HG03095 (cell line): ENCODE measurements around the gene KPRP.

ENCODE experiments used
- ATAC-seq: cut with Tn5 transposase; IDR thresholded peaks from one replicate; pipeline ENCODE4 v1.9.1; 2021; ENCODE audit warnings: moderate library complexity; ENCODE audit not compliant: unreplicated experiment

Gene KPRP, protein sequence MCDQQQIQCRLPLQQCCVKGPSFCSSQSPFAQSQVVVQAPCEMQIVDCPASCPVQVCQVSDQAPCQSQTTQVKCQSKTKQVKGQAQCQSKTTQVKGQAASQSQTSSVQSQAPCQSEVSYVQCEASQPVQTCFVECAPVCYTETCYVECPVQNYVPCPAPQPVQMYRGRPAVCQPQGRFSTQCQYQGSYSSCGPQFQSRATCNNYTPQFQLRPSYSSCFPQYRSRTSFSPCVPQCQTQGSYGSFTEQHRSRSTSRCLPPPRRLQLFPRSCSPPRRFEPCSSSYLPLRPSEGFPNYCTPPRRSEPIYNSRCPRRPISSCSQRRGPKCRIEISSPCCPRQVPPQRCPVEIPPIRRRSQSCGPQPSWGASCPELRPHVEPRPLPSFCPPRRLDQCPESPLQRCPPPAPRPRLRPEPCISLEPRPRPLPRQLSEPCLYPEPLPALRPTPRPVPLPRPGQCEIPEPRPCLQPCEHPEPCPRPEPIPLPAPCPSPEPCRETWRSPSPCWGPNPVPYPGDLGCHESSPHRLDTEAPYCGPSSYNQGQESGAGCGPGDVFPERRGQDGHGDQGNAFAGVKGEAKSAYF

DNA sequence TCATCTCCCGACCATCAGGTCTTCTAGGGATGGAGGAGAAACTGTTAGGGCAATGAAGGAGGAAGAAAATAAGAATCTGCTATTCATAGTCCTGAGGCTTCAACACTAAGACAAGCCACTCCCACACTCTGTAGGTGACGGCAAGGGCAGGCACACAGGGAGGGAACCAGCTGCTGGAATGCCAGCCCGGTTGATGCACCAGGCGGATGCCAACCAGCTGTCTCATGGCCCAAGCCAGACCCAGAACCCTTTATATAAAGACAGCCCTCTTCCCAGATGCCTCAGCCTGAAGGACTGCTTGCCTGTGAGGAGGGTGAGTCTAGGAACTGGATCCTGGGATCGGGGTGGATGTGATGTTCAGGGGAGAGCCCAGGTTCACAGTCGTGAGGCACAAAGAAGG, at the start of gene KPRP:
Gene KPRP, plus strand, starts transcription at position 279 of the 400 bp plus-strand sequence. CDS start 1,564 bp downstream, outside the sequence.
- ATAC-seq, result no peak

DNA sequence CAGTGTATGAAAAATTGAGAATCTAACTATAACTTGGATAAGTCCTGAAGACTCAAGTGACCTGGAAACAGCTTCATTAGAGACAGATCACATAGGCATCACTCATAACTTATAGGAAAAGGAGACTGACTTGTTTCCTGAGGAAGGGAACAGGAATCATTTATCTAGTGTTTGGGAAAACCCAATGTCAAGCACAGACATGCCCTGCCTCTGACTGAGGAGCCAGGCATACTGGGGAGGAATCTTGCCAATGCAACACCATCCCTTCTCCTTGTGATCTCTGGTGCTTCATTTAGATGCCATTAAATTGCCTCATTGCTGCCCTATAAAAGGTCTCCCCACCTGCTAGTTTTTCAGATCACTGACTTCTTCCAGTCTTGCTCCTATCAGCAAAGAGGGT, 39.6 kb upstream of the KPRP start:
- ATAC-seq, result no peak

GRCh38 chr1:152725261-152725660, 32.6 kb upstream of the KPRP start:
- no peak for ATAC-seq

DNA sequence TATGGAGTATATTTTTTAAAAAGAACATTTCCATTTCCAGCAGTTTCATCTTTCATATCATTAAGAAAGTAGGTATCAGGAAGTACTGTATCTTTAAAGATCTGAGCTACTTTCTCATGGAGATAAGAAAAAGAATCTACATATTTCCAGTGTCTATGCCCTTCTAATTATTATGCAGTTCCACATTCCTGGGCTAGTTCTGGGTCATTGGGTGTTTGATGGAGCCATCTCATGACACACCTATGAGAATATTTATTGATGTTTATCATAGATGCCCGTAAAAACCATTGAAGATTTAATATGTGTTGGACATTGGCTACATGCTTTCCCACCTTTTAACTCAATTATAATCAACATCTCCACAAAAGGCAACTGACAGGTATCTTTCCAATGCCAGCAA, 28.8 kb upstream of the KPRP start:
- no peak for ATAC-seq

DNA sequence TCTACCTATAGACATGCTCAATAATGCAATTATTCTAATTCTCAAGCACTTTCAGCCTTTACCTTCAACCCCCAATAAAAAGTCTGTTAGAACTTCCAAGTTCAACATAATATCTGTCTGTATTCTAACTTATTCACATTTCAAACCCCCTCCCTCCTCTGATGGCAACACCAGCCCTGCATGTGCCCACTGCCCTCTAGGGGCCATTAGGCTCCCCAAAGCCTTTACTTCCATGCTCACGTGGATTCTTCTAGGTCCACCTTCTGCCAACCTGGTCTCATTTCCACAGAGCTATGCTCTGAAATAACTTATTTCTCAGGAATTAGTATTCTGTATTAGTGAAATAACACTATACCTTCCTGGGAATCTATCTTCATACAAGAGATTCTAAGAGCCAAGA, 22.2 kb upstream of the KPRP start:
- no peak for ATAC-seq

GRCh38 chr1:152737997-152738396, 19.8 kb upstream of the KPRP start:
- ATAC-seq, result no peak

- ATAC-seq, result no peak
Observed at GRCh38 chr1:152739841-152740240, 18.0 kb upstream of the KPRP start.

- ATAC-seq, result no peak
Observed at GRCh38 chr1:152741656-152742055, 16.2 kb upstream of the KPRP start.

DNA sequence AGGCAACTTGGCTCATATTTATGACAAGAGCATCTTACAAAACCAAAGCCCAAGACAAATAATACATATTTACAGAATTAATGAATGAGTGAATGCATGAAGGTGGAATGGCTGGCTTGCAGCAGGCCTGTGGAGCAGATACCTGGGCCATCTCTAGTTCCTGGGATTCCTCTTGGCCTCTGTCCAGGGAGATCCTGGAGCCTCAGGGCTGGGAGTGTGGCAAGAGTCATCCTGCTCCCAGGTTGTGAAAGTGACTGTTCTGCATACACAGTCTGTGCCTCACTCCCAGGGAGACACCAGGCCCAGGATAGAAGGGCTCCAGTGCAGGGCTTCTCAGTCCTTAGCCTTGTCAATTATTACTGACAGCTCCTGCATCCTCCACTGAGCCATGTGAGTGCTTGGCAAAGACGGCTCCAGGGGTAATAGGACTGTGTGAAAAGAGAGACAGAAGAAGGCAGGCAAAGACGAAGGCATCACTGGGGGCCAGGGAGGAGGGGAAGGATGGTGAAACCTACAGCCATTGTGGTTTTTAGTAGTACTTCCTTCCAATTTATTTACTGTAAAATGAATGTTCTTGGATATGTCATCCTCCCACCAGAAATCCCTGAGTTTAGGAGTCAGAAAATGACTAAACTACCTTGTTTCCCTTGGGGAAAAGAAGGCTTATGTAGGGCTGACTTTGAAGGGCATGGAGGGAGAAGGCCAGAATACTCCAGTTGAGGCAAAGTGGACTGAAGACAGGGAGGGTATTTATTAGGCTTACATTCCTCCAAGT, 14.3 kb upstream of the KPRP start:
- ATAC-seq, result no peak

GRCh38 chr1:152745289-152745704, 12.5 kb upstream of the KPRP start:
- ATAC-seq, result no peak

DNA sequence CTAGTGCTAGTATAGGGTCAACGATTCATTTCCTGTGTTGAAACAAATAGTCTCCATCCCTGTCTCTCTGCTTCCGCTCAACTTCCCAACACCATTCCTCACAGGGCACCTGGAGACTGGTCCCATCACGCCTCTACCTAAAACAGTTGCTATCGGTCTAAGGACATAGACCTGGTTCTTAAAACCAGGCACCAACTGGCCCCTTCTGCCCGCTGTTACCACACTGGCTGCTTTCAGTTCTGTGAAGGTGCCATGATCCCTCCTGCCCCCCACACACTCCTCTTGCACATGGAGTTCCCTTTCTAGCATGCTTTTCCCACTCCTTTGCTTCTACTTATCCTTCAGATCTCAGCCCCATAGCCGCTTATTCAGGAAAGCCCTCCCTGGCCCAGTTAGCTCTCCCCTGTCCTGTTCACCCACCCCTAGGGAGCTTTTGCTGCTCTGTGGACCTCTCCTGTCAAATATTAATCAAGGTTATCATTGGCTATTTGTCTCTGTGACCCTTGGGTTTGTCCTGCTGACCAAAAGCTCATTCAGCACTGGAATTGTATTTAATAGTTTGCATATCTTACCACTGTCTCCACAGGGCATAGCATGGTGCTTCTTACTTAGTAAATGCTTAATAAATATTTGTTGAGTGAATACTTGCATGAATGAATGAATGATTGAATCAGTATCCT, 11.9 kb upstream of the KPRP start:
- no peak for ATAC-seq

GRCh38 chr1:152747831-152748230, 10.0 kb upstream of the KPRP start:
- no peak for ATAC-seq

GRCh38 chr1:152752225-152752624, 5.6 kb upstream of the KPRP start:
- no peak for ATAC-seq

DNA sequence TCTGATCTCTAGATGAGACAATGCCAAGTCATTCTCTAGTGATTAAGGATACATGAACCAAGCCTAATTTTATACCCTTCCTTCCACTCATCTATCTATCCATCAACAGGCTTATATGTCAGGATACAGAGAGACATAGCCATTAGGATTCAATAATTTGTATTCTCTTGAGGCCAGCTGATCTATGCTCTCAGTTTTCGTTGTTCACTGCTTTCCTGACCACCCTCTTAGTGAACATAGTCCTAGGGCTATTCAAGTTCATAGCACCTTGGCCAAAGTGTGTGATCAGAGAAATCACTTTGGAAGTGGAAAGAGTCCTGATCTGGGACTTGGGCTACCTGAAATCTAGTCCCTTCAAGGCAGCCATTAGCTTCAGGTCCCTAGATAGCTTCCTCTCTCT, 4.2 kb upstream of the KPRP start:
- no peak for ATAC-seq

DNA sequence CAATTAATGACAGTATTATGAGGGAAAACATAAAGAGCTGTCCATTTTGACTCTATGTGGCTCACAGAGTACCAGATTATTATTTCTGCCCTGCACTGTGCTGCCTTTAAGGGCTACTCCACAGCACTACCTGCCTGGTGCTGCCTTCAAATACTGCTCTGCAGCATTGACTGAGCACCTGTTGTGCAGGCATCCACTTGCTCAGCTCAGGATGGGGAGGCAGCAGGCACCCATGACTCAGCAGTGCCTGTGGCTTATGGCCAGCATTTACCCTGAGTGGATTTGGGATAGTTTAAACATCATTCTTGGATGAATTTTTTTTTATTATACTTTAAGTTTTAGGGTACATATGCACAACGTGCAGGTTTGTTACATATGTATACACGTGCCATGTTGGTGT, 953 bp upstream of the KPRP start:
- no peak for ATAC-seq

DNA sequence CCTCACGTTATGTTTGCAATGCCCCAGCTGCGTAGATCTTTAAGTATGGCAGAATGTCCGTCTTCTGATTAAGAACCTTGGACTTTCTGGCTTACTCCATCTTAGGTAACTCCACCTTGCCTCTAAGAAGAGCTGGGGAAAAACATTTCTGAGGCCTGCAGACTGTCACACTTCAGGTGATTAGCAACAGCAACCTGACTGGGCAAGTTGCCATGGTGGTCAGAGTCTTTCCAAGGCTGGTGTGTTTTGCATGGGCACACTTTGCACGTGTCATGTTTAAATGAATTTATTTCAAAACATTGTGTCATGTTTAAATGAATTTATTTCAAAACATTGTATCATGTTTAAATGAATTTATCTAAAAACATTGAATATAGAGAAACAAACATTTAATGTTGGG, 811 bp downstream of the KPRP start:
- ATAC-seq, result no peak

- no peak for ATAC-seq
Observed at GRCh38 chr1:152759453-152760173, 1.8 kb downstream of the KPRP start.

- ATAC-seq, result no peak
Observed at GRCh38 chr1:152760551-152761190, 2.8 kb downstream of the KPRP start.

GRCh38 chr1:152761609-152762213, 3.9 kb downstream of the KPRP start:
- no peak for ATAC-seq
